ENCODE results near the gene SMNDC1. TPM values are rescaled to one million over a fixed set of nuclear protein-coding genes. Genes with fewer than 3 reads are reported as not detected.

Gene SMNDC1
- total and polyA plus RNA-seq, 2 of the 4 experiments (the other 2 are of a cell fraction): 3.9 to 15.1 TPM

GRCh38 chr10:110344622-110345021 is 39.9 kb upstream of the SMNDC1 start:
- no peak overlapping the region for H4K91ac ChIP-seq (ENCODE audit: insufficient read depth, low read depth, low read length)
- no peak overlapping the region for H2AFZ ChIP-seq (replicated peaks; ENCODE audit: low read length, poor library complexity)
- peaks cover 4% of the 10 kb centered on the region; the same call in 1 of the 2 replicates for H3K4me1 ChIP-seq (ENCODE audit: control insufficient read depth, insufficient read depth, low read length)
- no TSS peak for BruUV-seq (replicated peaks)
- dilution Hi-C loops (cut with HindIII; ENCODE audit: low sequenced_read_pairs, unreplicated experiment): no loop called here
- H2AK5ac ChIP-seq (ENCODE audit: low read depth, low read length): peak overlapping the region; percentile 72
- no peak overlapping the region for H2AK9ac ChIP-seq (replicated peaks; ENCODE audit: low read depth, low read length, poor library complexity)
- WGBS, 2 experiments (ENCODE audit: extremely low coverage in 2 of 2, insufficient read length in 1 of 2): no CpG with 5 or more reads among the region's 2 CpGs
- H3K36me3 ChIP-seq (ENCODE audit: control insufficient read depth, insufficient read depth, low read length): no peaks in the 10 kb centered on the region
- no peak overlapping the region for H2BK5ac ChIP-seq (ENCODE audit: low read depth, low read length, poor library complexity, severe bottlenecking)
- in situ Hi-C loops (cut with MboI; ENCODE audit: low sequenced_read_pairs): no loop called here
- H3K56ac ChIP-seq (ENCODE audit: extremely low read depth, insufficient read depth, low read length): no peak overlapping the region
- H3K4ac ChIP-seq (ENCODE audit: low read depth, low read length): no peak overlapping the region
- ATAC-seq (ENCODE audit: low read depth) (peak; percentile 27), DNase-seq (no peak)
- H3K9ac ChIP-seq (ENCODE audit: low read depth, low read length): no peak overlapping the region
- H2BK20ac ChIP-seq (ENCODE audit: low read depth, low read length): no peak overlapping the region
- no peak overlapping the region for H3K4me3 ChIP-seq (ENCODE audit: insufficient read depth, low read depth, low read length)
- intact Hi-C loops (cut with micrococcal nuclease): no loop called here
- no peak overlapping the region for H3K23ac ChIP-seq (ENCODE audit: low read depth, low read length)
- H4K20me1 ChIP-seq (ENCODE audit: insufficient read depth, low read length): no peaks in the 10 kb centered on the region
- no peak overlapping the region for H2BK120ac ChIP-seq (ENCODE audit: low read depth, low read length)
- no peak overlapping the region for H3K14ac ChIP-seq (replicated peaks; ENCODE audit: low read depth, low read length)
- no peaks in the 10 kb centered on the region for H3K9me3 ChIP-seq (ENCODE audit: control insufficient read depth, insufficient read depth, low read length)
- ChIA-PET POLR2A (ENCODE audit: unreplicated experiment) (no interaction called here), CTCF (no interaction called here)
- H4K5ac ChIP-seq (ENCODE audit: low read depth, low read length): no peak overlapping the region
- H3K9me1 ChIP-seq (ENCODE audit: insufficient read depth, low read length): 0 out of 2 replicates have a peak, but pooled peaks cover 3% of the 10 kb centered on the region
- no peaks in the 10 kb centered on the region for H3K79me1 ChIP-seq (ENCODE audit: low read depth in 1 of 2, low read length in 2 of 2)
- no peak for TF ChIP-seq NFE2L2 (IDR thresholded peaks at IDR 0.05; ENCODE audit: low read depth, low read length)
- no peak for TF ChIP-seq USF2 (IDR thresholded peaks at IDR 0.05; ENCODE audit: low read depth, low read length)
- TF ChIP-seq MXI1 (IDR thresholded peaks at IDR 0.05; ENCODE audit: borderline replicate concordance, low read depth, low read length): no peak
- TF ChIP-seq BHLHE40 (IDR thresholded peaks at IDR 0.05; ENCODE audit: low read depth, low read length): no peak
- no peak for TF ChIP-seq FOS (IDR thresholded peaks at IDR 0.05; ENCODE audit: low read depth, low read length)
- no peak for TF ChIP-seq MAFK (IDR thresholded peaks at IDR 0.05; ENCODE audit: low read depth, low read length)
- TF ChIP-seq CHD1 (IDR thresholded peaks at IDR 0.05; ENCODE audit: low read depth, low read length): no peak
- no peak for TF ChIP-seq RFX5 (IDR thresholded peaks at IDR 0.05; ENCODE audit: low read depth, low read length)
- TF ChIP-seq MAZ (IDR thresholded peaks at IDR 0.05; ENCODE audit: borderline replicate concordance, low read depth, low read length): no peak
- TF ChIP-seq CEBPB (IDR thresholded peaks at IDR 0.05; ENCODE audit: low read depth, low read length): no peak
- TF ChIP-seq RCOR1 (IDR thresholded peaks at IDR 0.05; ENCODE audit: insufficient replicate concordance, low read length): no peak
- TF ChIP-seq POLR2A (IDR thresholded peaks at IDR 0.05; ENCODE audit: low read depth, low read length): no peak
- no peak for TF ChIP-seq CTCF (conservative IDR thresholded peaks at IDR 0.05; ENCODE audit: low read depth, low read length)
- no peak for TF ChIP-seq SMC3 (IDR thresholded peaks at IDR 0.05; ENCODE audit: low read depth, low read length)
- no peak for TF ChIP-seq RAD21 (IDR thresholded peaks at IDR 0.05; ENCODE audit: low read length)
- TF ChIP-seq ELK1 (IDR thresholded peaks at IDR 0.05; ENCODE audit: borderline replicate concordance, low read depth, low read length): no peak
- no peaks in the 10 kb centered on the region for H3K27me3 ChIP-seq (ENCODE audit: control insufficient read depth, insufficient read depth, low read length)
- H3K27ac ChIP-seq (ENCODE audit: insufficient read depth, low read length): no peak overlapping the region
- H3K4me2 ChIP-seq (ENCODE audit: low read depth, low read length): no peak overlapping the region
- no peak overlapping the region for H4K8ac ChIP-seq (ENCODE audit: low read depth in 2 of 2, low read length in 2 of 2)
- 0 out of 3 replicates have a peak overlapping the region, but pooled peaks have one; percentile 9 for H2BK15ac ChIP-seq (ENCODE audit: low read depth, low read length)
- H3K18ac ChIP-seq (ENCODE audit: low read depth, low read length): no peak overlapping the region
